CD4-positive, alpha-beta memory T cell (primary cell): Measurements from ENCODE around the gene ZDBF2. TPM values are rescaled to one million over a fixed set of nuclear protein-coding genes. Genes with fewer than 3 reads are reported as not detected.
A peak's percentile ranks its signal among the peaks of the same experiment; 100 is the strongest.

ENCODE experiments used
- CTCF ChIA-PET: fragments of 350-600 bp; sonication (Branson Sonifier 250); formaldehyde crosslinking; loops from one replicate; lab custom pipeline; 2021; ENCODE audit warnings: inconsistent platforms; ENCODE audit not compliant: partially characterized antibody; lab: Charles Lee
- POLR2A ChIA-PET: fragments of 350-600 bp; sonication (Branson Sonifier 250); formaldehyde crosslinking; loops from one replicate; lab custom pipeline; 2021; ENCODE audit not compliant: partially characterized antibody; lab: Charles Lee
- DNase-seq, 5 donors: peaks; one replicate each; pipeline versions ENCODE4 v3.0.0 to v3.0.0-alpha.2; 2020 to 2022; ENCODE audit warnings: mixed read lengths in 1 of 5
- H3K27ac ChIP-seq: one replicate; pipeline ENCODE4 v1.7.0; 2013; ENCODE audit warnings: low read depth, low read length
- H3K27me3 ChIP-seq: 2 replicates; pipeline ENCODE4 v1.7.0; 2013; ENCODE audit warnings: mild to moderate bottlenecking, low read length, moderate library complexity; ENCODE audit not compliant: insufficient read depth
- H3K36me3 ChIP-seq: 2 replicates; pipeline ENCODE4 v1.7.0; 2013; ENCODE audit warnings: mild to moderate bottlenecking, low read length, moderate library complexity; ENCODE audit not compliant: insufficient read depth
- H3K4me1 ChIP-seq: 2 replicates; pipeline ENCODE4 v1.7.0; 2013; ENCODE audit warnings: mild to moderate bottlenecking, low read length, moderate library complexity; ENCODE audit not compliant: insufficient read depth
- H3K4me3 ChIP-seq, 2 donors: one replicate each; pipeline ENCODE4 v1.7.0; 2013; ENCODE audit warnings: low read length in 2 of 2, mild to moderate bottlenecking in 1 of 2
- H3K9me3 ChIP-seq, 2 donors: one replicate each; pipeline ENCODE4 v1.7.0; 2013; ENCODE audit warnings: low read length in 2 of 2, control low read depth in 1 of 2; ENCODE audit not compliant: control insufficient read depth in 1 of 2
- H3K27ac Mint-ChIP-seq, 7 donors: one replicate each; pipeline ENCODE4 v1.8.0; 2020 to 2021; ENCODE audit warnings: mixed read lengths in 7 of 7, mild to moderate bottlenecking in 6 of 7, inconsistent platforms in 3 of 7, moderate library complexity in 3 of 7
- H3K27me3 Mint-ChIP-seq, 2 donors: one replicate each; pipeline ENCODE4 v1.8.0; 2020 to 2021; ENCODE audit warnings: mixed read lengths in 2 of 2
- H3K36me3 Mint-ChIP-seq, 2 donors: one replicate each; pipeline ENCODE4 v1.8.0; 2020 to 2021; ENCODE audit warnings: mixed read lengths in 2 of 2, inconsistent platforms in 1 of 2, mild to moderate bottlenecking in 1 of 2
- H3K4me1 Mint-ChIP-seq, 4 donors: one replicate each; pipeline ENCODE4 v1.8.0; 2020 to 2021; ENCODE audit warnings: mixed read lengths in 4 of 4, mild to moderate bottlenecking in 1 of 4
- H3K4me3 Mint-ChIP-seq, 8 donors: one replicate each; pipeline ENCODE4 v1.8.0; 2020 to 2021; ENCODE audit warnings: mixed read lengths in 8 of 8, mild to moderate bottlenecking in 7 of 8, moderate library complexity in 6 of 8, inconsistent platforms in 3 of 8
- H3K9me3 Mint-ChIP-seq, 8 donors: one replicate each; pipeline ENCODE4 v1.8.0; 2020 to 2021; ENCODE audit warnings: mixed read lengths in 8 of 8, mild to moderate bottlenecking in 5 of 8, inconsistent platforms in 3 of 8, moderate library complexity in 1 of 8
- intact Hi-C: fragments of 100-400 bp; cut with micrococcal nuclease; formaldehyde crosslinking; loops from one replicate; pipeline ENCODE4 v1.15.1; 2023
- polyA plus RNA-seq, 2 donors: library from polyadenylated mRNA; unstranded; fragments of 300-500 nt; fragmentation: Illumina TruSeq; gene quantifications; one replicate each; pipeline ENCODE4 v1.2.3, GENCODE V29; 2021
- total RNA-seq, 2 experiments: library from RNA; stranded (reverse); gene quantifications; one replicate each; pipeline ENCODE4 v1.2.3, GENCODE V29; 2021

Gene ZDBF2
- total and polyA plus RNA-seq, 4 experiments from 2014 or later: 3.3 to 21.4 (median 11.5) TPM

GRCh38 chr2:206232287-206233035 lies 42.0 kb upstream of the ZDBF2 start:
- no peak for DNase-seq
- peak overlapping the region in 1 of 8 donors; percentile 36 for H3K4me3 Mint-ChIP-seq
- H3K27me3 Mint-ChIP-seq: peaks cover 4 to 8% of the 10 kb centered on the region in 2 donors
- CTCF ChIA-PET: no interaction called here
- intact Hi-C loops: no loop called here
- no peaks in the 10 kb centered on the region for H3K36me3 ChIP-seq
- POLR2A ChIA-PET: no interaction called here
- H3K27ac Mint-ChIP-seq: no peak overlapping the region
- H3K36me3 Mint-ChIP-seq: no peaks in the 10 kb centered on the region
- H3K4me1 Mint-ChIP-seq: peaks cover 0 to 6% (median 3%) of the 10 kb centered on the region in 4 donors
- H3K4me1 ChIP-seq: no peaks in the 10 kb centered on the region
- no peak overlapping the region for H3K4me3 ChIP-seq
- H3K9me3 ChIP-seq: no peaks in the 10 kb centered on the region
- no peaks in the 10 kb centered on the region for H3K27me3 ChIP-seq
- no peak overlapping the region for H3K27ac ChIP-seq
- H3K9me3 Mint-ChIP-seq: peaks cover 0 to 14% (median 7%) of the 10 kb centered on the region in 8 donors

- H3K4me3 ChIP-seq: no peak overlapping the region
- no peaks in the 10 kb centered on the region for H3K9me3 ChIP-seq
- no peaks in the 10 kb centered on the region for H3K36me3 ChIP-seq
- no peaks in the 10 kb centered on the region for H3K27me3 ChIP-seq
- ChIA-PET POLR2A (no interaction called here), CTCF (no interaction called here)
- no peak for DNase-seq
- Mint-ChIP-seq H3K36me3 (no peaks in the 10 kb centered on the region), H3K27ac (no peak overlapping the region), H3K4me3 (no peak overlapping the region), H3K4me1 (no peaks in the 10 kb centered on the region), H3K27me3 (peaks cover 2 to 7% of the 10 kb centered on the region in 2 donors), H3K9me3 (peaks cover 0 to 6% (median 1%) of the 10 kb centered on the region in 8 donors)
- H3K27ac ChIP-seq: no peak overlapping the region
- intact Hi-C loops: no loop called here
- no peaks in the 10 kb centered on the region for H3K4me1 ChIP-seq
These were observed 35.3 kb upstream of the ZDBF2 start for GRCh38 chr2:206239157-206239556.

- DNase-seq: no peak
- Mint-ChIP-seq H3K27me3 (peaks cover 2 to 7% of the 10 kb centered on the region in 2 donors), H3K27ac (no peak overlapping the region), H3K4me1 (peaks cover 0 to 1% (median 0%) of the 10 kb centered on the region in 4 donors), H3K36me3 (no peaks in the 10 kb centered on the region), H3K9me3 (peaks cover 0 to 6% (median 1%) of the 10 kb centered on the region in 8 donors), H3K4me3 (no peak overlapping the region)
- intact Hi-C loops: no loop called here
- Histone ChIP-seq H3K27me3 (no peaks in the 10 kb centered on the region), H3K36me3 (no peaks in the 10 kb centered on the region), H3K4me3 (no peak overlapping the region), H3K4me1 (no peaks in the 10 kb centered on the region), H3K9me3 (no peaks in the 10 kb centered on the region), H3K27ac (no peak overlapping the region)
- CTCF ChIA-PET: no interaction called here
- POLR2A ChIA-PET: no interaction called here
These were observed 34.1 kb upstream of the ZDBF2 start for GRCh38 chr2:206240327-206240726.

- intact Hi-C loops: no loop called here
- Mint-ChIP-seq H3K27ac (no peak overlapping the region), H3K27me3 (peaks cover 5 to 7% of the 10 kb centered on the region in 2 donors), H3K4me3 (no peak overlapping the region), H3K9me3 (no peaks in the 10 kb centered on the region), H3K36me3 (no peaks in the 10 kb centered on the region), H3K4me1 (peaks cover 0 to 2% (median 0%) of the 10 kb centered on the region in 4 donors)
- Histone ChIP-seq H3K4me1 (no peaks in the 10 kb centered on the region), H3K9me3 (no peaks in the 10 kb centered on the region), H3K27me3 (no peaks in the 10 kb centered on the region), H3K36me3 (no peaks in the 10 kb centered on the region), H3K4me3 (no peak overlapping the region), H3K27ac (no peak overlapping the region)
- POLR2A ChIA-PET: no interaction called here
- CTCF ChIA-PET: no interaction called here
- no peak for DNase-seq
These were observed 32.7 kb upstream of the ZDBF2 start for GRCh38 chr2:206241736-206242135.

GRCh38 chr2:206245265-206245672 lies 29.2 kb upstream of the ZDBF2 start:
- H3K4me3 Mint-ChIP-seq: no peak overlapping the region
- ChIA-PET CTCF (interaction anchor here (0.7 kb wide), 1 partner anchor 164 kb away, joined by 3 read pairs; no protein-coding TSS in a partner anchor), POLR2A (no interaction called here)
- no peaks in the 10 kb centered on the region for H3K36me3 Mint-ChIP-seq
- no peak for DNase-seq
- Histone ChIP-seq H3K4me3 (no peak overlapping the region), H3K4me1 (peaks cover 5% of the 10 kb centered on the region), H3K9me3 (no peaks in the 10 kb centered on the region), H3K27ac (no peak overlapping the region), H3K36me3 (no peaks in the 10 kb centered on the region), H3K27me3 (no peaks in the 10 kb centered on the region)
- peaks cover 2 to 5% (median 4%) of the 10 kb centered on the region in 4 donors for H3K4me1 Mint-ChIP-seq
- H3K27ac Mint-ChIP-seq: no peak overlapping the region
- intact Hi-C loops: no loop called here
- H3K9me3 Mint-ChIP-seq: no peaks in the 10 kb centered on the region
- H3K27me3 Mint-ChIP-seq: peaks cover 9 to 14% of the 10 kb centered on the region in 2 donors

GRCh38 chr2:206250041-206250897 lies 24.2 kb upstream of the ZDBF2 start:
- peaks cover 32 to 38% of the 10 kb centered on the region in 2 donors for H3K27me3 Mint-ChIP-seq
- Histone ChIP-seq H3K27ac (no peak overlapping the region), H3K9me3 (no peaks in the 10 kb centered on the region), H3K4me3 (no peak overlapping the region), H3K36me3 (no peaks in the 10 kb centered on the region), H3K4me1 (peaks cover 5% of the 10 kb centered on the region), H3K27me3 (peaks cover 11% of the 10 kb centered on the region)
- peak in 1 of 5 donors; percentile 11 for DNase-seq
- peak overlapping the region; percentile 76 to 92 (median 85) for H3K4me3 Mint-ChIP-seq
- POLR2A ChIA-PET: no interaction called here
- CTCF ChIA-PET: no interaction called here
- H3K4me1 Mint-ChIP-seq: peaks cover 5 to 10% (median 8%) of the 10 kb centered on the region in 4 donors
- intact Hi-C loops: loop anchor here (5.0 kb wide), 1 partner anchor 307 kb away; no protein-coding TSS in a partner anchor
- H3K9me3 Mint-ChIP-seq: peaks cover 0 to 15% (median 7%) of the 10 kb centered on the region in 8 donors
- peak overlapping the region in 2 of 7 donors; percentile 23 to 57 for H3K27ac Mint-ChIP-seq
- no peaks in the 10 kb centered on the region for H3K36me3 Mint-ChIP-seq
